ENCODE data around the gene ASMTL.
"Not testable (repeated sequence)": the region's sequence is repeated elsewhere in the genome, so short reads cannot be mapped to it uniquely, and the experiment has no call there.

The ASMTL gene

GRCh38 chrX:1481636-1482529 lies 29.2 kb upstream of the ASMTL start:
- DNase-seq, result no peak

DNA sequence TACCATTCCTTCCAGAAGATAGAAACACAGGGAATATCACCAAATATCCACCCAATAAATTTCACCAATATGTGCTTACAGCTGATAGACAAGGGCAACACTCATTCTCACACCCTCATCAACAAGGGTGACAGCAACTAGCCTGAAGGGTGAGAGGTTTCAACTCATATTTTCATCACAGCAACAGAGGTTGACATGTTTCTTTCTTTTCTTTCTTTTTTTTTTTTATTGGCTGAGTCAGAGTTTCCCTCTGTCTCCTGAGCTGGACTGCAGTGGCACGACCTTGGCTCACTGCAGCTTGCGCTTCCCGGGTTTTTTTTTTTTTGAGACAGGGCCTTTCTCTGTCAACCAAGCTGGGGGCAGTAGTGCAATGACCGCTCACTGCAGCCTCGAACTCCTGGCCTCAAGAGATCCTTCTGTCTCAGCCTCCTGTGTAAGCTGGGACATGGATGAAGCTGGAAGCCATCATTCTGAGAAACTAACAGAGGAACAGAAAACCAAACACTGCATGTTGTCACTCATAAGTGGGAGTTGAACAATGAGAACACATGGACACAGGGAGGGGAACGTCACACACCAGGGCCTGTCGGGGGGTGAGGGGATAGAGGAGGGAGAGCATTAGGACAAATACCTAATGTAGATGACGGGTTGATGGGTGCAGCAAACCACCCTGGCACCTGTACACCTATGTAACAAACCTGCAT lies 27.5 kb upstream of the ASMTL start:
- DNase-seq, result no peak

GRCh38 chrX:1477801-1478458 lies 25.2 kb upstream of the ASMTL start:
- DNase-seq, result no peak

GRCh38 chrX:1477229-1477628 lies 24.5 kb upstream of the ASMTL start:
- DNase-seq, result no peak

- DNase-seq, result no peak
Measured at GRCh38 chrX:1476682-1477081, 24.0 kb upstream of the ASMTL start.

DNA sequence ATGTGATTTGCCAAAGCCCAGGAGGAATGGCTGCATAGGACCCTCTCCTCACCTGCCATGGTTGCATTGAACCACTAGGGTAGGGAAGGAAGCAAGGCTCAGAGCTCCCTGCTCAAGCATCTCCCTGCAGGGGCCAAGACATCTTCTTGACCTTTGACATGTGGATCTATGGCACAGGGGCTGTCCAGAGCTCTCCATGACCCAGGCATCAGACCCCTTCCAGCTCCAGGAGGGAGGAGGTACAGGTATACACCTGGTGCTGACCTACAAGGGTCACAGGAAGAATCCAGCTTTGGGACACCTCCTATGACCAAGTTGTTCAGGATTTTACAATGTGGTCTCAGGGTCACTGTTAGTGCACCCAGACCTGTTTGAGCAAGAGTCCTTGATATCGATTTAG lies 23.2 kb upstream of the ASMTL start:
- DNase-seq, result no peak

DNA sequence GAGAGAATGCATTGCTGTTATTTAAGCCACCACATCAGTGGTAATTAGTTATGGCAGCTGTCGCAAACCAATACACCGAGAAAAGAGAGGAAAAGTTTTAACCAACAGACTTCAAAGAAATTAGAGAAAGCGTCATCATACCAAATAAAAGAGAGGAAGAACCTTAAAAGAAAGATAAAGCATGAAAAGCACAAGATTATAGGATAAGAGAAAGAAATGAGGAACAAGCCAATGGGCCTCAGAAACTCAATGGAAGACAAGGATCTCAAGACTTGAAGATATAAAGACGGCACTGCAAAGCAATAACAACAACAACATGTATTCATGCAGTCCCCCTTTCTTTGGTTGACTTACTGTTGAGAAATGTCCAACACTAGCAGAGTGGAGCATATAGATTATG lies 22.8 kb upstream of the ASMTL start:
- no peak for DNase-seq

DNA sequence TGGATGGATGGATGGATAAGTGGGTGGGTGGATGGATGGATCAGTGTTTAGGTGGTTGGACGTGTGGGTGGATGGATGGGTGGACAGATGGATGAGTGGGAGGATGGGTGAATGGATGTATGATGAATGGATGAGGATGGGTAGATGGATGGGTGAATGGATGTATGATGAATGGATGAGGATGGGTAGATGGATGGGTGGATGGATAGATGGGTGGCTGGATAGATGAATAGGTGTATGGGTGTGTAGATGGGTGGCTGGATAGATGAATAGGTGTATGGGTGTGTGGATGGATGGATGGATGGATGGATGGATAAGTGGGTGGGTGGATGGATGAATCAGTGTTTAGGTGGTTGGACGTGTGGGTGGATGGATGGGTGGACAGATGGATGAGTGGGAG lies 21.9 kb upstream of the ASMTL start:
- DNase-seq, result not testable (repeated sequence)

GRCh38 chrX:1472975-1473374 lies 20.3 kb upstream of the ASMTL start:
- DNase-seq, result no peak

DNA sequence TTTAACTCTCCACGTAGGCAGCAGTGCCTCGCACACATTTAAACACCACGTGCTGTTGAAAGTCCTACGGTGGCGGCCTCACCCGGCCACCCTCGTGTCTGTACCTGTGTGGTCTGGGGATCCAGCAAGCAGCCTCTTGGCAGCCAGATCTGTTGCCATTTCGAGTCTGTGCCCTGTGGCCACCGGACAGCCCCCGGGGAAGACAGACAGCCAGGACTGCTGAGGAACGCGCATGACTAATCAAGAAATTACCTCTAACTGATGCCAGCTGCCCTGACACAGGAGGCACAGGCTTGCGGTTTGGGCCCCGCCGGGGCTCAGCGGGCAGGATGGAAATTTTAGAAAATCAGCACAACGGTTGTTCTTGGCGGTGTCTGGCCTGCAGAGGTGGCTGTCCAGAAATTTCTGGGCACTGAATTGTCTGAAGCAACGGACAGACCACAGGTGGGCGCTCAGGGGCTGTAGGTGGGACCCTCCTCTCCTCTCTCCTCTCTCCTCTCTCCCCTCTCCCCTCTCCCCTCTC lies 15.6 kb upstream of the ASMTL start:
- DNase-seq, result no peak

- no peak for DNase-seq
Measured at GRCh38 chrX:1466971-1467561, 14.4 kb upstream of the ASMTL start.

- DNase-seq, result no peak
Measured at GRCh38 chrX:1466232-1466661, 13.5 kb upstream of the ASMTL start.

- no peak for DNase-seq
Measured at GRCh38 chrX:1465286-1466231, 12.8 kb upstream of the ASMTL start.

DNA sequence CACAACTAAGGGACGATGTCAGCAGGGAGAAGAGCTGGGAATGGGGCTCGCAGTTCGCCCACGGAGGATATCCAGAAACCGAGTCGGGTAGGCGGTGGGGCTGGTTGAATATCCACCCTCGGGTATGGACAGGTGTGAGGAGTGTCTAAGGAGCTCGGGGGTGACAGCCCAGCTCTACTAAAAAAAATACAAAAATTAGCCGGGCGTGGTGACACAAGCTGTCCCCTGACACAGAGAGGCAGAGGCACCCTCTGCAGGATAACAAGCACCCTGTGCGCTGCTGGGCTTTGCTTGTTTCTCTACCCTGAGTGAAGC lies 12.2 kb upstream of the ASMTL start:
- DNase-seq, result no peak

- DNase-seq, result no peak
Measured at GRCh38 chrX:1464041-1464970, 11.6 kb upstream of the ASMTL start.

DNA sequence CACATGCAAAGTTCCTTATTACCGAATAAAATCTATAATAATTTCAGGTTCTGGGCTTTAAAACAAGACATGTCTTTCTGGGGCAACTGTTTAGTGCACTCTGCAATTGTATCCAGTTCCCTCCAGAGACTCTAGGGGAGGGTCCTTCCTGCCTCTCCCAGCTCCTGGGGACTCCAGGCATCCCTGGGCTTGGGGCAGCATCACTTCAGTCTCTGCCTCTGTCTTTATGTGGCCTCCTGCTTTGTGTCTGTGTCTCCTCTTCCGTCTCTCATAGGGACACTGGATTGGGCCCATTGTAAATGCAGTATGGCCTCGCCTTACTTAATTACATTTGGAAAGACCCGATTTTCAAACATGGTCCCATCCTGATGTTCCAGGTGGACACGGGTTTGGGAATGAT lies 10.9 kb upstream of the ASMTL start:
- no peak for DNase-seq

GRCh38 chrX:1462596-1463251 lies 10.0 kb upstream of the ASMTL start:
- no peak for DNase-seq

DNA sequence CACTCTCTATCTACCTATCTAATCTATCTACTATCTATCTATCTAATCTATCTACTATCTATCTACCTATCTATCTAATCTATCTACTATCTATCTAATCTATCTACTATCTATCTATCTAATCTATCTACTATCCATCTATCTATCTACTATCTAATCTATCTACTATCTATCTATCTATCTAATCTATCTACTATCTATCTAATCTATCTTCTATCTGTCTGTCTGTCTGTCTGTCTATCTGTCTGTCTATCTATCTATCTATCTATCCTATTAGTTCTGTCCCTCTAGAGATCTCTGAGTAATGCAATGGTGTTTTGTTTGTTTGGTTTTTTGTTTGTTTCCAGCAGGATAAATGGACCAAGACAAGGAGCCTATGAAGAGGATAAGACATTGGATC lies 9.4 kb upstream of the ASMTL start:
- DNase-seq, result no peak

DNA sequence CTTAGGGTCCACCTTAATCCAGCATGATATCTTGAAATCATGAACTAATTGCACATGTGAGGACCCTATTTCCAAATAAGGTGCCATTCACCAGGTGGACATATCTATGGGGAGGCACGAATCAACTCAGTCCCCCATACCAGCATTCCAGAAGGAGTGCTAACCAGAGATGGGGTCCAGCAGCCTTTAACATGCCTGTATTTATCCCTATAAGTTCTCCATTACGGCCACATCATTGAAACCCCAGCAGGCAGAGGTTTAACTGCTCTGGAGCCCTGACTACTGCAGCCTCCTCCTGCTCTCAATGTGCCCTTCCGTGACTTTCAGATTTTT lies 3.2 kb upstream of the ASMTL start:
- no peak for DNase-seq

DNA sequence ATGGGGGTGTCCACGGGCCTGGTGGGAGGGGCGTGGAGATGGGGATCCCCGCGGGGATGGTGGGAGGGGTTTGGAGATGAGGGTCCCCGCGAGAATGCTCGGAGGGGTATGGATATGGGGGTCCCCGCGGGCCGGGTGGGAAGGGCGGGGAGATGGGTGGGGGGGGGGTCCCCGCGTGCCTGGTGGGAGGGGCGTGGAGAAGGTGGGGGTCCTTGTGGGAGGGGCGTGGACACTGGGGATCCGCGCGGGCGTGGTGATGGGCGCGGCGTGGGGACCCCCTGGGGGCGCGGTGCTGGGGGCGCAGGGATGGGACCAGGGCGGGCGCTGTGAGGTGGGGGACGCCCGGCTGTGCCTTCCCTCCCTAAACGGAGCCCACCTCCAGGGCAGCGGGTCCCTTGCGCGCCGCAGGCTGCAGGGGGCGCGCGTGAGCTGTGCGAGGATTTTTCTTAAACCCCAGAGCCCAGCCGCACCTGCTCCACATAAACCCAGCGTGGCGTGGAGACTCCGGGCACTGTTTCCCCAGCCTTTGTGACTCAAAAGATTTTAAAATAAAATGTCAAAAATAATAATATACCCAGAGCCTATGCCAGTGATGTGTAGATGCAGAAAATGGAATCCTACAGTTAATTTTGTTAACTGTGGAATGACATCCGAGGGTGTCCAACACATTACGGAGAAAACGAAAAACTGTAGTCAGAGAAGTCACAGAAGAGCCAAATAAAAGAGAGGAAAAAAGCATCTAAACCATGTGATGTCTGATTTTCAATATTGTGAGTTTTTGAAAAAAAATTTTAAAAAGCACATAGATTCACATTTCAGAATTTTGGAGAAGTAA lies 1.5 kb upstream of the ASMTL start:
- no peak for DNase-seq

Measured in NCI-H748 treated with DMSO at 0.1 percent for 48 hours (cell line).